RCC 7860 (cell line): ENCODE results near the gene CLEC3A.
"Not testable (repeated sequence)": the region's sequence is repeated elsewhere in the genome, so short reads cannot be mapped to it uniquely, and the experiment has no call there.

Experiments used
- DNase-seq: peaks from one replicate; pipeline ENCODE4 v3.0.0-alpha.2; 2015; ENCODE audit warnings: low spot score
- FAIRE-seq: peaks from 2 replicates; lab custom pipeline; 2012; peaks lifted over from hg19 to GRCh38; lab: Jason Lieb, UNC

CLEC3A gene

GRCh38 chr16:78025631-78026030, 3.3 kb downstream of the CLEC3A start:
- DNase-seq = no peak
- no peak for FAIRE-seq

GRCh38 chr16:78028018-78028417, 5.7 kb downstream of the CLEC3A start:
- FAIRE-seq (no peak), DNase-seq (no peak)

- DNase-seq = no peak
- FAIRE-seq = no peak
These were observed 12.2 kb downstream of the CLEC3A start for GRCh38 chr16:78034530-78034929.

- FAIRE-seq (no peak), DNase-seq (no peak)
These were observed 12.7 kb downstream of the CLEC3A start for GRCh38 chr16:78035012-78035411.

GRCh38 chr16:78040396-78040795, 18.0 kb downstream of the CLEC3A start:
- DNase-seq (no peak), FAIRE-seq (no peak)

- no peak for DNase-seq
- FAIRE-seq = no peak
These were observed 23.7 kb downstream of the CLEC3A start for GRCh38 chr16:78045865-78046581.

GRCh38 chr16:78048319-78048718, 26.0 kb downstream of the CLEC3A start:
- DNase-seq (no peak), FAIRE-seq (no peak)

- FAIRE-seq (no peak), DNase-seq (no peak)
These were observed 28.5 kb downstream of the CLEC3A start for GRCh38 chr16:78050734-78051400.

- FAIRE-seq = no peak
- no peak for DNase-seq
These were observed 35.6 kb downstream of the CLEC3A start for GRCh38 chr16:78057803-78058564.

GRCh38 chr16:78059806-78060205, 37.5 kb downstream of the CLEC3A start:
- not testable (repeated sequence) for DNase-seq, FAIRE-seq

GRCh38 chr16:78060295-78060694, 37.9 kb downstream of the CLEC3A start:
- FAIRE-seq = no peak

GRCh38 chr16:78060809-78061208, 38.5 kb downstream of the CLEC3A start:
- no peak for DNase-seq
- no peak for FAIRE-seq

More at GRCh38 chr16:78060295-78060694, 37.9 kb downstream of the CLEC3A start:
- no peak for DNase-seq

GRCh38 chr16:78065319-78065718, 43.0 kb downstream of the CLEC3A start:
- DNase-seq = no peak
- no peak for FAIRE-seq

GRCh38 chr16:78069913-78070312, 47.6 kb downstream of the CLEC3A start:
- FAIRE-seq = no peak

GRCh38 chr16:78072275-78072674, 49.9 kb downstream of the CLEC3A start:
- no peak for DNase-seq
- FAIRE-seq = no peak

More at GRCh38 chr16:78069913-78070312, 47.6 kb downstream of the CLEC3A start:
- DNase-seq = no peak

GRCh38 chr16:78075800-78076199, 53.5 kb downstream of the CLEC3A start:
- FAIRE-seq = no peak
- no peak for DNase-seq

- FAIRE-seq (no peak), DNase-seq (no peak)
These were observed 59.0 kb downstream of the CLEC3A start for GRCh38 chr16:78081341-78081740.
